Stimulated activated CD8-positive, alpha-beta memory T cell treated with anti-CD3 and anti-CD28 coated beads, Interleukin-15, amount 100 ng/mL, for 4 hours (primary cell): ENCODE results near the gene AGPAT1.
"Not testable (repeated sequence)": the region's sequence is repeated elsewhere in the genome, so short reads cannot be mapped to it uniquely, and the experiment has no call there.

ENCODE experiments used
- DNase-seq, 2 donors: peaks; one replicate each; pipeline ENCODE4 v3.0.0-alpha.2; 2020; ENCODE audit warnings: low read depth in 2 of 2

The AGPAT1 gene

GRCh38 chr6:32148289-32149091 is 27.4 kb downstream of the AGPAT1 start:
- DNase-seq: peak; percentile 39 to 40

- DNase-seq: no peak
These were observed 28.3 kb downstream of the AGPAT1 start for GRCh38 chr6:32147401-32148132.

DNA sequence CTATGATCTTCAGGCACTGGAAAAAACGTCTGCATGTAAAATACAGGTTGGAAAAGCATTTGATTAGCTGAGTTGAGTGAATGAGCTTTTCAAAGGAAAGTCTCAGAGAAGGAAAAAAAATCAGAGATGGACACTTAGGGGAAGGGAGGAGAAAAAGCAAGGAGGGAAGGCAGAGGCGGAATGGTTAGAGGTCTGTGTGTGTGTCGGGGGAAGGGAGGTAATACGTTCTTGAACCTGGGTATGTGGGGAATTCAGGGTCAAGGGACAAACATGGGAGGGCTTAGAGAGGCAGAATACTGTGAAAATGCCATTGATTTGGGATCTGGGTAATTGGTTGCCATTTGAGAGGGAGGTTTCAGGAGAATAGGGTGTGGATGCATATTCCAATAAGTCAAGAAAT is 29.2 kb downstream of the AGPAT1 start:
- no peak for DNase-seq

DNA sequence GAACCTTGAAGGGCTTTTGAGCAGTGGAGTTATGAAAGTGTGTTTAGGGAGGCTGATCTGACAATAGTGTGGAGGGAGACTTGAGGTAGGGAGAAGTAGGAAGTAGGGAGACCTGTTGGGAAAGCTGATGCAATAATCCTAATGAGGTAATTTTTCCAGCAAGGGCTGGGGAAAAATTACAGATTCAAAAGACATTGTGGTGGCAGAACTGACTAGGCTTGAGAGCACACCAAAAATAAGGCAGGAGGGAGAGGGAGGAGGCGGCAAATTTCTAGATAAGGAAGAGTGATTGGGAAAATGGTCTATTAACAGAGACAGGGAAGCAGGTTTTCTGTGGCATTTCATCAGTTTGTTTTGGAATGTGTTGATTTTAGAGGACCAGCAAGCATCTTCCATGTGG is 29.6 kb downstream of the AGPAT1 start:
- DNase-seq: no peak

GRCh38 chr6:32144238-32144637 is 31.6 kb downstream of the AGPAT1 start:
- not testable (repeated sequence) for DNase-seq

DNA sequence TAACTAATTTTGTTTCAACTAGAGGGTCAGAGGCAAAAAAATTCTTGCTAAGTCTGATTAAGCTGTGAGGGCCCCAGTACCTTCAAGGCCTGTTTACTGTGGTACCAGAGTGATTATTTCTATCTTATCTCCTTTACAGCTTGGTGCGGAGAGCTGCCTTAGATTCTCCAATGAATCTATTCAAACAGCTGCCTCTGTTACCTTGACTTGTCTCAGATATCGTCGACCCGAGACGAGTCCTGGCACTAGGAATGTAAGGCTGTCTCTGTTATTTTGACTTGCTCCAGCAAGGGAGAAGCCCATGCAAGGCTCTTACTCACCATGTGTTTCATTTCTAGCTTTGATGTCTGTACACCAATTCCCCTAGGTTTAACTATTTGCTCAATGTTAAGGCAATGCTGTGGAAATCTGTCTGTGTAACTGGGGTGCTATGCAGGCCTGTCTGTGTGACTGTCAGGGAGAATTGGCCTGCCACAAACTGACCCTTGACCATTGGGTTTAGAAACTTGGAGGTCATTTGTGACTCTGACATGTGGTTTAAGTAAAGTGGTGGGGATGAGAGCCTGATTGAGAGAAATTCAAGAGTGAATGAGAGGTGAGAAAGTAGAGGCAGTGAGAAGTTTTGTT is 35.4 kb downstream of the AGPAT1 start:
- no peak for DNase-seq

- DNase-seq: no peak
These were observed 36.3 kb downstream of the AGPAT1 start for GRCh38 chr6:32139590-32139989.

DNA sequence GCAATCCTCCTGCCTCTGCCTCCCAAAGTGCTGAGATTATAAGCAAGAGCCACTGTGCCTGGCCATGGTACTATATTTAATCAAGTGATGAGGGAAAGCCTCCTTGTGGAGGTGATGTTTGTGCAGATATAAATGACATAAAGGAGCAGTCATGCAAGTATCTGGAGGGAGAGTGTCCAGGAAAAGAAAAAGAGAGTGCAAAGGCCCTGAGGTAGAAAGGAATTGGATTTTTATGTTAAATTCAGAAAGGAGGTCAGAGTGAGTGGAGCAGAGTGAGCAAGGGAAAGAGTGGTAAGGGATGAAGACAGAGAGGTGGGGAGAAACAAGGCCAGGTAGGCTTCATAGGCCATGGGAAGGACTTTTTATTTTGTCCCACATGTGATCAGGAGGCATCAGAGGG is 38.4 kb downstream of the AGPAT1 start:
- no peak for DNase-seq

GRCh38 chr6:32133786-32134185 is 42.1 kb downstream of the AGPAT1 start:
- no peak for DNase-seq

DNA sequence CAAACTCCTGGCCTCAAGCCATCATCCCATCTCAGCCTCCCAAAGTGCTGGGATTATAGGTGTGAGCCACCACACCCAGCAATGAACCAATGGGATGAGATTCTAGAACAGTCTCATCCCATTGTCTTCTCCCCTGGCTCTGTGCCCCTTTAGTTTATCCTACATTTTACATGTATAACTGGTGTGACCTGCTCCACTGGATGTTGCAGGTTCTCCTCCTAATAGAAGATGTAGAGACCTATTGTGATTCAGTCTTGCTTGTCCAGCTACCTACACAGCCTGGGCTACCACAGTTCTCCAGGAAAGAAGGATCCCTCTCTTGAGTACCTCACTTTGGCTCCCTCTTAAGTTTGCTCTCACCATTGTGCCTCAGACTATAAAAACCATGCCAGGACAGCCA is 43.8 kb downstream of the AGPAT1 start:
- DNase-seq: no peak

DNA sequence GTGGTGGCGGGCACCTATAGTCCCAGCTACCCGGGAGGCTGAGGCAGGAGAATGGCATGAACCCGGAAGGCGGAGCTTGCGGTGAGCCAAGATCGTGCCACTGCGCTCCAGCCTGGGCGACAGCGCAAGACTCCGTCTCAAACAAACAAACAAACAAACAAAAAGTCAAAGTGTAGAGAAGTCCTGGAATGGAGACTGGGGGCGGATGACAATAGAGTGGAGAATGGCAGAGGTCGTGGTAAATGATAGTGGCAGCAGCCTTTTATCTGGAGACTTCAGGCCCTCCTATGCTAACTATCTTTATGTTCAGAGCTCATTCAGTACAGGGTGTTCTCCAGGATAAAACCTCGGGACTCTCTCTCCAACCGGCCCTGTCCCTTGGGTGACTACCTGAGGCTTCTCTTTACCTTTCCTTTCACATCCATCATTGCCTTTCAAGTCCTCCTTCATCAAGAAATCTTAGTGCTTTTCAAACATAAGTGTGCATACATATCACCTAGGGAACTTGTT is 44.4 kb downstream of the AGPAT1 start:
- DNase-seq: no peak

- no peak for DNase-seq
These were observed 46.4 kb downstream of the AGPAT1 start for GRCh38 chr6:32129297-32130088.

DNA sequence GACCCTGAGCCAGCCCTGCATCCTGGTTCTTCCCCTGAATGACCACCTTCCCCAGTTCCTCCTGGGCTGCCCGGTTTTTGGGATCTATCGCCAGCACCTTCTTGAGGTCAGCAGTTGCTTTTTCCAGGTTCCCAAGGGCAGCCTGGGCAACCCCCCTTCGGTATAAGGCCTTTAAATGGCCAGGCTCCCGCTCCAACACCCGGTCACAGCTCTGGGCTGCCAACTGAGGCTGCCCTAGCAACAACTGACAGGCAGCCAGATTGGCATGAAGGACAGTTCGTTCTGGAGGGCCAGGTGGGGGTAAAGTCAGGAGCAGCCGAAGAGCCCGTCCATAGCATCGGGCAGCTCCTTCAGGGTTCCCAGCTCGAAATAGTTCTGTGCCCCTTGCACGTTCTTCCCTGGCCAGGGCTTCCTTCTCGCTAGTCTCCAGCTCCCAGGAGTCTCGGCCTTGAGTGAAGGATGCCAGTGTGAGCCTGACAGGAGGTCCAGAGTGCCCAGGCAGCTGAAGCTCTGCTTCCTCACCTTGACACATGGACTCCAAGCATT is 47.1 kb downstream of the AGPAT1 start:
- no peak for DNase-seq

GRCh38 chr6:32127717-32128592 is 47.9 kb downstream of the AGPAT1 start, which contains the start of gene ATF6B:
ATF6B (minus strand) TSS chr6:32128246; CDS start chr6:32128207, 39 bp downstream.
- peak; percentile 91 to 99 for DNase-seq

GRCh38 chr6:32127409-32127716 is 48.5 kb downstream of the AGPAT1 start:
- DNase-seq: no peak

- DNase-seq: no peak
These were observed 49.0 kb downstream of the AGPAT1 start for GRCh38 chr6:32126880-32127279.

DNA sequence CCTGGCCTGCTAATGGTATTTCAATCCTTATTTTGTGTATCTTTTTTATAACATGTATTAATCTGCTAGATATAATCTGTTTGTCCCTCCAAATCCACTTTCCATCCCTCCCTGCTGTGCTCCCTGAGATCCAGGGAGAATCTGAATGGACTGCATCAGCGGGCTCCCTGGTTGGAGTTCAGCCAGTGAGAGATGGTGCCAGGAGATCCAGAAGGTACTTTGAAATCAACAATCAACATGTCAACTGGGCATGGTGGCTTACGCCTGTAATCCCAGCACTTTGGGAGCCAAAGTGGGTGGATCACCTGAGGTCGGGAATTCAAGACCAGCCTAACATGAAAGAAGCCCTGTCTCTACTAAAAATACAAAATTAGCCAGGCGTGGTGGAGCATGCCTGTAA is 52.2 kb downstream of the AGPAT1 start:
- DNase-seq: no peak

DNA sequence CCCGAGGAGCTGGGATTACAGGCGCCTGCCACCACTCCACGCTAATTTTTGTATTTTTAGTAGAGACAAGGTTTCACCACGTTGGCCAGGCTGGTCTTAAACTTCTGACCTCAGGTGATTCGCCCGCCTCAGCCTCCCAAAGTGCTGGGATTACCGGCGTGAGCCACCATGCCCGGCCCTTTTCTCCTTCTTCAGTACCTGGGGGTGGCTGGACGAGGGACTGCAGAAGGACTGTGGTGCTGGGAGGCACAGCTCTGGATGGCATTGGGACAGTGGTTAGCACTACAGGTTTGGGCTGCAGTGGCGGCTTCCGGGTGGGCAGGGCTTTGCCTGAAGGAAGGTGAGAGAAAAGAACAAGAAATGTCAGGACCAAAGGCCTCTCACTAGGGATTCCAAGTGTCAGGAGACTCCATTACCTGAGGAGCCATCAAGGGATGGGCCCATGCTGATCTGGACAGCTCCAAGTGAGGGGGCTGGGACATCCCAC is 55.3 kb downstream of the AGPAT1 start:
- no peak for DNase-seq

DNA sequence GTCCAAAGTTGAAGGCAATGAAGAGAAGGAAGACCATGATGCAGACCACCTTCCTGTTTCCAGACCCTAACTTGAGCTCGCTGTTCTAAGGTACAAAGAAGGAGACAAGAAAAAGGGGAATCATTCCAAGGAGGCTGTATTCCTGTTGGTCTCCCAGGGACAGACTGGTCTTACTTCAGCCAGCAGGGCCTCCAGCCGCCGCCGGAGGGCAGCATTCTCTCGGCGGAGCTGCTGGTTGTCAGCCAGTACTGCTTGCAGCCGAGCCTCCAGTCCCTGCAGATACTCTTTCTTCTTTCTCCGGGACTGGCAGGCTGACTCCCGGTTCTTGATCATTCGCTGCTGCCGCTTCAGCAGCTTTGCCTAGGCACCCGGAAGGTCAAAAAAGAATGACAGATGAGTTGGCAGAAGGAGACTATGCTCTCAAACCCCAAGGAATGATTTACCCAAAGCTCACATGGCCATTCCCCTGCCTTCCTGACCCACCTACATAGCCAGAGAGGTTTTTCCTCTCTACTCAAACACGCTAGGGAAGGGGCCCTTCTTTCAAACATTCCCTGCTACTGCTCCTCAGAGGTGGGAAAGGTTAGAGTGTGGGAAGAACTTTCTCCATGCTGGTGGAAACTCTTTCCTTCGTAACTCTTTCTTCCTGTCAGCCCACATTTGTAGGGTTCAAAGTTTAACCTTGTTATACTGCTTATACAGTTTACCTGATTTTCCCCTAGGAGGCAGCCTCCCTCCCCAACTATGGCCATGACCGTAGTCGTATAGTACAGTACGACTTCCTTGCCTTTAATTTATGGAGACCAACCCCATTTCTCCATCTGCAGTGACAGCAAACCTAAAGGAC is 56.9 kb downstream of the AGPAT1 start:
- DNase-seq: peak in 1 of 2 donors; percentile 47
